ENCODE results near the gene ALPK1. TPM values are rescaled to one million over a fixed set of nuclear protein-coding genes. Genes with fewer than 3 reads are reported as not detected.
"Not testable (repeated sequence)": the region's sequence is repeated elsewhere in the genome, so short reads cannot be mapped to it uniquely, and the experiment has no call there.

ALPK1 gene
- total and polyA plus RNA-seq, 10 donors = 5.6 to 92.9 (median 51.0) TPM

GRCh38 chr4:112279882-112280315 lies 17.3 kb upstream of the ALPK1 start:
- no peaks in the 10 kb centered on the region for H3K27me3 ChIP-seq (replicated peaks in 1 of 7)
- WGBS, 5 donors = 71 to 91% (median 77%) methylated on average over 7 of the region's 7 CpGs
- DNase-seq = no peak
- intact Hi-C loops (cut with DNase I; ENCODE audit: low total_unique reads) = no loop called here
- no peaks in the 10 kb centered on the region for H3K9me3 ChIP-seq
- peaks cover 16 to 85% (median 56%) of the 10 kb centered on the region in 6 donors for H3K4me1 ChIP-seq
- H3K4me3 ChIP-seq = peak overlapping the region in 3 of 8 donors; percentile 0 to 57 (median 21)
- peak overlapping the region in 6 of 8 donors; percentile 1 to 95 (median 54) for H3K27ac ChIP-seq
- peaks cover 0 to 37% (median 13%) of the 10 kb centered on the region in 6 donors for H3K36me3 ChIP-seq
- TF ChIP-seq CTCF (IDR thresholded peaks at IDR 0.05 in 8 of 11, conservative IDR thresholded peaks at IDR 0.05 in 3 of 11) = no peak
- no peak for TF ChIP-seq POLR2AphosphoS5 (IDR thresholded peaks at IDR 0.05)
- TF ChIP-seq POLR2A (IDR thresholded peaks at IDR 0.05) = no peak

- TF ChIP-seq POLR2AphosphoS5 (IDR thresholded peaks at IDR 0.05) = no peak
- no peak for TF ChIP-seq CTCF (IDR thresholded peaks at IDR 0.05 in 8 of 11, conservative IDR thresholded peaks at IDR 0.05 in 3 of 11)
- TF ChIP-seq POLR2A (IDR thresholded peaks at IDR 0.05) = no peak
- Histone ChIP-seq H3K27me3 (replicated peaks in 1 of 7) (no peaks in the 10 kb centered on the region), H3K4me3 (no peak overlapping the region), H3K36me3 (peaks cover 0 to 33% (median 12%) of the 10 kb centered on the region in 6 donors), H3K27ac (peak overlapping the region in 2 of 8 donors; percentile 61 to 95), H3K4me1 (peaks cover 16 to 88% (median 58%) of the 10 kb centered on the region in 6 donors), H3K9me3 (no peaks in the 10 kb centered on the region)
- DNase-seq = no peak
- WGBS, 5 donors = 63 to 81% (median 67%) methylated on average over 5 of the region's 5 CpGs
- intact Hi-C loops (cut with DNase I; ENCODE audit: low total_unique reads) = no loop called here
Measured at GRCh38 chr4:112280386-112281056, 16.6 kb upstream of the ALPK1 start.

GRCh38 chr4:112281895-112282398 lies 15.2 kb upstream of the ALPK1 start:
- H3K9me3 ChIP-seq; H3K27me3 ChIP-seq (replicated peaks in 1 of 7); intact Hi-C loops (cut with DNase I; ENCODE audit: low total_unique reads); DNase-seq: not testable (repeated sequence)
- H3K36me3 ChIP-seq = peaks cover 0 to 19% (median 4%) of the 10 kb centered on the region in 6 donors
- WGBS, 5 donors = 81 to 90% (median 85%) methylated on average over 2 of the region's 2 CpGs
- peak overlapping the region in 1 of 8 donors; percentile 5 for H3K4me3 ChIP-seq
- peaks cover 16 to 92% (median 67%) of the 10 kb centered on the region in 6 donors for H3K4me1 ChIP-seq
- peak overlapping the region in 2 of 8 donors; percentile 92 to 95 for H3K27ac ChIP-seq

GRCh38 chr4:112282860-112283667 lies 14.1 kb upstream of the ALPK1 start:
- peaks cover 16 to 93% (median 77%) of the 10 kb centered on the region in 6 donors for H3K4me1 ChIP-seq
- H3K4me3 ChIP-seq = peak overlapping the region in 6 of 8 donors; percentile 68 to 91 (median 82)
- H3K27me3 ChIP-seq (replicated peaks in 1 of 7) = no peaks in the 10 kb centered on the region
- H3K27ac ChIP-seq = peak overlapping the region in 5 of 8 donors; percentile 39 to 95 (median 92)
- no peak for DNase-seq
- peaks cover 0 to 8% (median 0%) of the 10 kb centered on the region in 6 donors for H3K36me3 ChIP-seq
- no peak for TF ChIP-seq CTCF (IDR thresholded peaks at IDR 0.05 in 8 of 11, conservative IDR thresholded peaks at IDR 0.05 in 3 of 11)
- peaks cover 0 to 3% (median 0%) of the 10 kb centered on the region in 8 donors for H3K9me3 ChIP-seq
- 60 to 81% (median 66%) methylated on average over 4 of the region's 4 CpGs for WGBS, 5 donors
- intact Hi-C loops (cut with DNase I; ENCODE audit: low total_unique reads) = no loop called here

Data from spleen (tissue), 11 donors.